HCT116 (cell line): ENCODE measurements around the gene LRRC4. TPM values are rescaled to one million over a fixed set of nuclear protein-coding genes. Genes with fewer than 3 reads are reported as not detected.

Source experiments
- ATAC-seq: fragments of 200-7000 bp; cut with Tn5 transposase; 2 replicates; pipeline ENCODE4 v1.9.1; 2020; ENCODE audit warnings: mild to moderate bottlenecking, moderate library complexity
- BruUV-seq: library from RNA; stranded (reverse); fragments of 400-500 nt; replicated peaks from 2 replicates; lab custom pipeline; 2021; lab: Mats Ljungman, UMichigan
- CTCF ChIA-PET: fragments of 300-600 bp; sonication (Branson Sonifier 250); formaldehyde crosslinking; loops from one replicate; lab custom pipeline; 2021; ENCODE audit warnings: antibody characterized with exemption; lab: Charles Lee
- POLR2A ChIA-PET: fragments of 300-600, 350-600 bp; sonication (Branson Sonifier 250); formaldehyde crosslinking; loops from one replicate; lab custom pipeline; 2021; ENCODE audit warnings: antibody characterized with exemption; lab: Charles Lee
- RAD21 ChIA-PET, 2 experiments: fragments of 300-600 bp; sonication (Branson Sonifier 250); formaldehyde crosslinking; loops; one replicate each; lab custom pipeline; 2023; ENCODE audit warnings: low total read pairs in 2 of 2; ENCODE audit not compliant: uncharacterized antibody in 2 of 2, unreplicated experiment in 2 of 2, low non-redundant PET in 1 of 2; lab: Charles Lee
- DNase-seq: peaks from one replicate; pipeline ENCODE4 v3.0.0-alpha.2; 2010; ENCODE audit warnings: low read depth, low spot score
- H2AFZ ChIP-seq: fragments of 200-600 bp; shearing (Covaris generic), sonication (generic); 2 replicates; pipeline ENCODE4 v1.6.1; 2017; ENCODE audit warnings: low read depth, mixed run types, mixed read lengths, antibody characterized with exemption, low read length; ENCODE audit not compliant: poor library complexity, severe bottlenecking
- H3K27ac ChIP-seq: 2 replicates; pipeline ENCODE4 v1.5.1; 2012; ENCODE audit warnings: low read depth, low read length
- H3K27me3 ChIP-seq: fragments of 200-600 bp; sonication (generic); 2 replicates; pipeline ENCODE4 v1.6.1; 2016; ENCODE audit warnings: mixed run types, low read length, mixed read lengths; ENCODE audit not compliant: insufficient read depth
- H3K36me3 ChIP-seq, 2 experiments: fragments of 200-500 bp in 1 of 2; fragments of 200-600 bp in 1 of 2; sonication (Bioruptor generic) in 1 of 2; sonication (generic) in 1 of 2; 2 replicates each; pipeline versions ENCODE4 v1.5.1 to v1.6.1; 2014 to 2016; ENCODE audit warnings: low read length in 2 of 2, inconsistent platforms in 1 of 2, mixed read lengths in 1 of 2, mixed run types in 1 of 2; ENCODE audit not compliant: insufficient read depth in 2 of 2, control insufficient read depth in 1 of 2
- H3K4me1 ChIP-seq, 2 experiments: fragments of 200-600 bp in 1 of 2; sonication (generic) in 1 of 2; 2 replicates each; pipeline versions ENCODE4 v1.5.1 to v1.6.1; 2012 to 2017; ENCODE audit warnings: low read length in 2 of 2, inconsistent platforms in 1 of 2, mild to moderate bottlenecking in 1 of 2, mixed read lengths in 1 of 2, mixed run types in 1 of 2, moderate library complexity in 1 of 2; ENCODE audit not compliant: insufficient read depth in 2 of 2, control insufficient read depth in 1 of 2
- H3K4me2 ChIP-seq: fragments of 200-600 bp; sonication (generic); 2 replicates; pipeline ENCODE4 v1.6.1; 2017; ENCODE audit warnings: mixed run types, low read length, mixed read lengths
- H3K4me3 ChIP-seq, 2 experiments: fragments of 200-600 bp in 1 of 2; sonication (generic) in 1 of 2; replicated peaks in 1 of 2; 2 replicates each; pipeline ENCODE4 v1.5.1; 2011 to 2016; ENCODE audit warnings: low read length in 2 of 2, control low read depth in 1 of 2, low read depth in 1 of 2, mild to moderate bottlenecking in 1 of 2, mixed read lengths in 1 of 2, mixed run types in 1 of 2
- H3K79me2 ChIP-seq: fragments of 200-600 bp; sonication (generic); 2 replicates; pipeline ENCODE4 v1.6.1; 2017; ENCODE audit warnings: mild to moderate bottlenecking, mixed run types, low read length, moderate library complexity, mixed read lengths; ENCODE audit not compliant: insufficient read depth
- H3K9ac ChIP-seq: fragments of 200-600 bp; sonication (generic); 2 replicates; pipeline ENCODE4 v1.6.1; 2016; ENCODE audit warnings: low read length, mixed read lengths
- H3K9me2 ChIP-seq: fragments of 200-600 bp; sonication (generic), shearing (Covaris generic); 2 replicates; pipeline ENCODE4 v1.6.1; 2017; ENCODE audit warnings: mixed run types, mild to moderate bottlenecking, moderate library complexity; ENCODE audit not compliant: insufficient read depth
- H3K9me3 ChIP-seq, 2 experiments: fragments of 200-500 bp in 1 of 2; fragments of 200-600 bp in 1 of 2; sonication (Bioruptor generic) in 1 of 2; sonication (generic) in 1 of 2; 2 replicates each; pipeline ENCODE4 v1.6.1; 2014 to 2017; ENCODE audit warnings: low read length in 2 of 2, mixed read lengths in 2 of 2, inconsistent platforms in 1 of 2, low read depth in 1 of 2, mild to moderate bottlenecking in 1 of 2, mixed run types in 1 of 2, moderate library complexity in 1 of 2; ENCODE audit not compliant: control insufficient read depth in 1 of 2, insufficient read depth in 1 of 2
- H4K20me1 ChIP-seq: fragments of 200-600 bp; sonication (generic), shearing (Covaris generic); 2 replicates; pipeline ENCODE4 v1.6.1; 2017; ENCODE audit warnings: mixed run types, mild to moderate bottlenecking, moderate library complexity; ENCODE audit not compliant: insufficient read depth
- CEBPB ChIP-seq: IDR thresholded peaks from 2 replicates; pipeline ENCODE4 v1.6.1; 2012; ENCODE audit warnings: low read depth
- ELF1 ChIP-seq: IDR thresholded peaks from 2 replicates; pipeline ENCODE4 v1.6.1; 2012; ENCODE audit warnings: low read depth, borderline replicate concordance
- EZH2 ChIP-seq: fragments of 200-600 bp; sonication (generic); IDR thresholded peaks from 2 replicates; pipeline ENCODE4 v1.6.1; 2017; ENCODE audit warnings: antibody characterized with exemption, mixed run types
- EZH2phosphoT487 ChIP-seq: fragments of 200-600 bp; IDR thresholded peaks from 2 replicates; pipeline ENCODE4 v1.6.1; 2018; ENCODE audit warnings: antibody characterized with exemption, borderline replicate concordance
- JUND ChIP-seq: IDR thresholded peaks from 2 replicates; pipeline ENCODE4 v1.6.1; 2012
- POLR2AphosphoS5 ChIP-seq: IDR thresholded peaks from 2 replicates; pipeline ENCODE4 v1.6.1; 2011; ENCODE audit warnings: mild to moderate bottlenecking, low read depth, low read length, moderate library complexity
- SIN3A ChIP-seq: IDR thresholded peaks from 2 replicates; pipeline ENCODE4 v1.6.1; 2012; ENCODE audit warnings: low read depth
- SP1 ChIP-seq: IDR thresholded peaks from 2 replicates; pipeline ENCODE4 v1.6.1; 2012; ENCODE audit warnings: low read depth
- TCF7L2 ChIP-seq: IDR thresholded peaks from 2 replicates; pipeline ENCODE4 v1.7.0; 2011; ENCODE audit warnings: borderline replicate concordance, inconsistent platforms; ENCODE audit not compliant: insufficient read depth, insufficient read length; ENCODE audit errors: extremely low read depth
- YY1 ChIP-seq: IDR thresholded peaks from 2 replicates; pipeline ENCODE4 v1.6.1; 2011; ENCODE audit warnings: low read length, low read depth, moderate library complexity, mild to moderate bottlenecking; ENCODE audit not compliant: insufficient replicate concordance; ENCODE audit errors: extremely low read depth
- ZNF274 ChIP-seq: fragments of 200-500 bp; sonication (Bioruptor generic); IDR thresholded peaks from 2 replicates; pipeline ENCODE4 v1.6.1; 2014; ENCODE audit warnings: mild to moderate bottlenecking, low read depth, low read length, inconsistent platforms
- intact Hi-C: fragments of 100-400 bp; cut with micrococcal nuclease; formaldehyde crosslinking; loops from 2 replicates; pipeline ENCODE4 v1.10.0; 2022
- total RNA-seq: library from RNA; stranded (reverse); gene quantifications from one replicate; pipeline ENCODE4 v1.2.1, GENCODE V29; 2021; ENCODE audit not compliant: unreplicated experiment
- TF ChIP-seq, protein P1 (sequence below): IDR thresholded peaks from 2 replicates; pipeline ENCODE4 v1.6.1; 2012; ENCODE audit warnings: low read depth
- TF ChIP-seq, protein P2 (sequence below): IDR thresholded peaks from 2 replicates; pipeline ENCODE4 v1.6.1; 2011; ENCODE audit warnings: mild to moderate bottlenecking, low read length, moderate library complexity; ENCODE audit not compliant: insufficient replicate concordance; ENCODE audit errors: extremely low read depth
- TF ChIP-seq, protein P3 (sequence below), 3 experiments: fragments of 200-600 bp in 1 of 3; sonication (generic) in 1 of 3; IDR thresholded peaks in 2 of 3; conservative IDR thresholded peaks in 1 of 3; 2 replicates each; pipeline ENCODE4 v1.5.1; 2012 to 2017; ENCODE audit warnings: low read depth in 2 of 3, low read length in 2 of 3, antibody characterized with exemption in 1 of 3, borderline replicate concordance in 1 of 3, control low read depth in 1 of 3, mild to moderate bottlenecking in 1 of 3, mixed read lengths in 1 of 3, mixed run types in 1 of 3, moderate library complexity in 1 of 3; ENCODE audit not compliant: insufficient read depth in 1 of 3

LRRC4 gene
- total RNA-seq, 1 experiment from 2014 or later = not detected

DNA sequence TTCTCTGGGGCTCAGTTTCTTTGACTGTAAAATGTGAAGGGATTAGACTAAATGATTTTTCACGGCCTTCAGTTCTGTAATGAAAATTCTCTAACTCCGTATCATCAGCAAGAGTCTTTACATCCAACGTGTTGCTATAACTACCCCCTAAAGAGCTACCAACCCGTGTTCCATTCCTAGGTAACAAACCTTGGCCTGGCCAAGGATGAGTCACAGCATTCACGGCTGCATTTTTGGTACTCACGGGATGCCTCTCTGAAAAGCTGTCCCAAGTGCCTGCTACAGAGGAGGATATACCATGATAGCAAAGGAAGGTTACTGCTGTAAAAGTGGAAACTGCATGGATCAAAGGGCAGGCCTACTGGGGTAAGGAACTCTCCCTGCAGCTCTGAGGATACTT is 5.9 kb downstream of the LRRC4 start:
- 0 out of 2 replicates have a peak, but pooled peaks cover 3% of the 10 kb centered on the region for H3K79me2 ChIP-seq
- H3K9me2 ChIP-seq = no peaks in the 10 kb centered on the region
- H3K27ac ChIP-seq = no peak overlapping the region
- ChIA-PET POLR2A (no interaction called here), CTCF (no interaction called here), RAD21 (no interaction called here)
- intact Hi-C loops = loop anchor here (10.0 kb wide), 1 partner anchor 321 kb away; no protein-coding TSS in a partner anchor
- no peaks in the 10 kb centered on the region for H4K20me1 ChIP-seq
- TF ChIP-seq YY1 = no peak
- TF ChIP-seq POLR2AphosphoS5 = no peak
- TF ChIP-seq, protein P1, sequence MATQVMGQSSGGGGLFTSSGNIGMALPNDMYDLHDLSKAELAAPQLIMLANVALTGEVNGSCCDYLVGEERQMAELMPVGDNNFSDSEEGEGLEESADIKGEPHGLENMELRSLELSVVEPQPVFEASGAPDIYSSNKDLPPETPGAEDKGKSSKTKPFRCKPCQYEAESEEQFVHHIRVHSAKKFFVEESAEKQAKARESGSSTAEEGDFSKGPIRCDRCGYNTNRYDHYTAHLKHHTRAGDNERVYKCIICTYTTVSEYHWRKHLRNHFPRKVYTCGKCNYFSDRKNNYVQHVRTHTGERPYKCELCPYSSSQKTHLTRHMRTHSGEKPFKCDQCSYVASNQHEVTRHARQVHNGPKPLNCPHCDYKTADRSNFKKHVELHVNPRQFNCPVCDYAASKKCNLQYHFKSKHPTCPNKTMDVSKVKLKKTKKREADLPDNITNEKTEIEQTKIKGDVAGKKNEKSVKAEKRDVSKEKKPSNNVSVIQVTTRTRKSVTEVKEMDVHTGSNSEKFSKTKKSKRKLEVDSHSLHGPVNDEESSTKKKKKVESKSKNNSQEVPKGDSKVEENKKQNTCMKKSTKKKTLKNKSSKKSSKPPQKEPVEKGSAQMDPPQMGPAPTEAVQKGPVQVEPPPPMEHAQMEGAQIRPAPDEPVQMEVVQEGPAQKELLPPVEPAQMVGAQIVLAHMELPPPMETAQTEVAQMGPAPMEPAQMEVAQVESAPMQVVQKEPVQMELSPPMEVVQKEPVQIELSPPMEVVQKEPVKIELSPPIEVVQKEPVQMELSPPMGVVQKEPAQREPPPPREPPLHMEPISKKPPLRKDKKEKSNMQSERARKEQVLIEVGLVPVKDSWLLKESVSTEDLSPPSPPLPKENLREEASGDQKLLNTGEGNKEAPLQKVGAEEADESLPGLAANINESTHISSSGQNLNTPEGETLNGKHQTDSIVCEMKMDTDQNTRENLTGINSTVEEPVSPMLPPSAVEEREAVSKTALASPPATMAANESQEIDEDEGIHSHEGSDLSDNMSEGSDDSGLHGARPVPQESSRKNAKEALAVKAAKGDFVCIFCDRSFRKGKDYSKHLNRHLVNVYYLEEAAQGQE = no peak
- TF ChIP-seq ELF1 = no peak
- no peak for TF ChIP-seq EZH2phosphoT487
- TF ChIP-seq, protein P2, sequence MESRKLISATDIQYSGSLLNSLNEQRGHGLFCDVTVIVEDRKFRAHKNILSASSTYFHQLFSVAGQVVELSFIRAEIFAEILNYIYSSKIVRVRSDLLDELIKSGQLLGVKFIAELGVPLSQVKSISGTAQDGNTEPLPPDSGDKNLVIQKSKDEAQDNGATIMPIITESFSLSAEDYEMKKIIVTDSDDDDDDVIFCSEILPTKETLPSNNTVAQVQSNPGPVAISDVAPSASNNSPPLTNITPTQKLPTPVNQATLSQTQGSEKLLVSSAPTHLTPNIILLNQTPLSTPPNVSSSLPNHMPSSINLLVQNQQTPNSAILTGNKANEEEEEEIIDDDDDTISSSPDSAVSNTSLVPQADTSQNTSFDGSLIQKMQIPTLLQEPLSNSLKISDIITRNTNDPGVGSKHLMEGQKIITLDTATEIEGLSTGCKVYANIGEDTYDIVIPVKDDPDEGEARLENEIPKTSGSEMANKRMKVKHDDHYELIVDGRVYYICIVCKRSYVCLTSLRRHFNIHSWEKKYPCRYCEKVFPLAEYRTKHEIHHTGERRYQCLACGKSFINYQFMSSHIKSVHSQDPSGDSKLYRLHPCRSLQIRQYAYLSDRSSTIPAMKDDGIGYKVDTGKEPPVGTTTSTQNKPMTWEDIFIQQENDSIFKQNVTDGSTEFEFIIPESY = no peak
- TF ChIP-seq EZH2 = no peak
- TF ChIP-seq TCF7L2 = no peak
- TF ChIP-seq ZNF274 = no peak
- no peak for TF ChIP-seq SP1
- TF ChIP-seq CEBPB = no peak
- TF ChIP-seq JUND = no peak
- TF ChIP-seq, protein P3, sequence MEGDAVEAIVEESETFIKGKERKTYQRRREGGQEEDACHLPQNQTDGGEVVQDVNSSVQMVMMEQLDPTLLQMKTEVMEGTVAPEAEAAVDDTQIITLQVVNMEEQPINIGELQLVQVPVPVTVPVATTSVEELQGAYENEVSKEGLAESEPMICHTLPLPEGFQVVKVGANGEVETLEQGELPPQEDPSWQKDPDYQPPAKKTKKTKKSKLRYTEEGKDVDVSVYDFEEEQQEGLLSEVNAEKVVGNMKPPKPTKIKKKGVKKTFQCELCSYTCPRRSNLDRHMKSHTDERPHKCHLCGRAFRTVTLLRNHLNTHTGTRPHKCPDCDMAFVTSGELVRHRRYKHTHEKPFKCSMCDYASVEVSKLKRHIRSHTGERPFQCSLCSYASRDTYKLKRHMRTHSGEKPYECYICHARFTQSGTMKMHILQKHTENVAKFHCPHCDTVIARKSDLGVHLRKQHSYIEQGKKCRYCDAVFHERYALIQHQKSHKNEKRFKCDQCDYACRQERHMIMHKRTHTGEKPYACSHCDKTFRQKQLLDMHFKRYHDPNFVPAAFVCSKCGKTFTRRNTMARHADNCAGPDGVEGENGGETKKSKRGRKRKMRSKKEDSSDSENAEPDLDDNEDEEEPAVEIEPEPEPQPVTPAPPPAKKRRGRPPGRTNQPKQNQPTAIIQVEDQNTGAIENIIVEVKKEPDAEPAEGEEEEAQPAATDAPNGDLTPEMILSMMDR (IDR thresholded peaks at IDR 0.05 in 2 of 3, conservative IDR thresholded peaks at IDR 0.05 in 1 of 3; ENCODE audit: borderline replicate concordance in 1 of 3, insufficient read depth in 1 of 3, low read depth in 2 of 3, low read length in 2 of 3) = no peak
- no peak for TF ChIP-seq SIN3A
- no peaks in the 10 kb centered on the region for H3K9me3 ChIP-seq
- no peak overlapping the region for H2AFZ ChIP-seq
- H3K36me3 ChIP-seq = 0 out of 4 replicates have a peak, but pooled peaks cover 0 to 4% of the 10 kb centered on the region in 2 experiments
- ATAC-seq = no peak
- no peaks in the 10 kb centered on the region for H3K27me3 ChIP-seq
- H3K9ac ChIP-seq = no peak overlapping the region
- no peak for DNase-seq
- peaks cover 0 to 42% of the 10 kb centered on the region in 2 experiments; a peak in 2 of 4 replicates for H3K4me1 ChIP-seq
- no peak overlapping the region for H3K4me2 ChIP-seq
- BruUV-seq = no TSS peak
- no peak overlapping the region for H3K4me3 ChIP-seq
